GM18907 (cell line): ENCODE measurements around the gene WNT11.

ENCODE experiments used
- ATAC-seq: cut with Tn5 transposase; IDR thresholded peaks from one replicate; pipeline ENCODE4 v1.9.1; 2021; ENCODE audit warnings: mild to moderate bottlenecking, moderate library complexity; ENCODE audit not compliant: unreplicated experiment

The WNT11 gene

GRCh38 chr11:76219243-76219642, 12.9 kb upstream of the WNT11 start:
- no peak for ATAC-seq

- ATAC-seq = no peak
Observed at GRCh38 chr11:76218449-76219178, 12.3 kb upstream of the WNT11 start.

- ATAC-seq = no peak
Observed at GRCh38 chr11:76217653-76218160, 11.4 kb upstream of the WNT11 start.

- ATAC-seq = no peak
Observed at GRCh38 chr11:76216536-76217325, 10.4 kb upstream of the WNT11 start.

- no peak for ATAC-seq
Observed at GRCh38 chr11:76215941-76216340, 9.6 kb upstream of the WNT11 start.

GRCh38 chr11:76214968-76215548, 8.8 kb upstream of the WNT11 start:
- ATAC-seq = no peak

- ATAC-seq = no peak
Observed at GRCh38 chr11:76214186-76214585, 7.9 kb upstream of the WNT11 start.

GRCh38 chr11:76212086-76213035, 6.1 kb upstream of the WNT11 start:
- ATAC-seq = no peak

- no peak for ATAC-seq
Observed at GRCh38 chr11:76210931-76211851, 4.9 kb upstream of the WNT11 start.

DNA sequence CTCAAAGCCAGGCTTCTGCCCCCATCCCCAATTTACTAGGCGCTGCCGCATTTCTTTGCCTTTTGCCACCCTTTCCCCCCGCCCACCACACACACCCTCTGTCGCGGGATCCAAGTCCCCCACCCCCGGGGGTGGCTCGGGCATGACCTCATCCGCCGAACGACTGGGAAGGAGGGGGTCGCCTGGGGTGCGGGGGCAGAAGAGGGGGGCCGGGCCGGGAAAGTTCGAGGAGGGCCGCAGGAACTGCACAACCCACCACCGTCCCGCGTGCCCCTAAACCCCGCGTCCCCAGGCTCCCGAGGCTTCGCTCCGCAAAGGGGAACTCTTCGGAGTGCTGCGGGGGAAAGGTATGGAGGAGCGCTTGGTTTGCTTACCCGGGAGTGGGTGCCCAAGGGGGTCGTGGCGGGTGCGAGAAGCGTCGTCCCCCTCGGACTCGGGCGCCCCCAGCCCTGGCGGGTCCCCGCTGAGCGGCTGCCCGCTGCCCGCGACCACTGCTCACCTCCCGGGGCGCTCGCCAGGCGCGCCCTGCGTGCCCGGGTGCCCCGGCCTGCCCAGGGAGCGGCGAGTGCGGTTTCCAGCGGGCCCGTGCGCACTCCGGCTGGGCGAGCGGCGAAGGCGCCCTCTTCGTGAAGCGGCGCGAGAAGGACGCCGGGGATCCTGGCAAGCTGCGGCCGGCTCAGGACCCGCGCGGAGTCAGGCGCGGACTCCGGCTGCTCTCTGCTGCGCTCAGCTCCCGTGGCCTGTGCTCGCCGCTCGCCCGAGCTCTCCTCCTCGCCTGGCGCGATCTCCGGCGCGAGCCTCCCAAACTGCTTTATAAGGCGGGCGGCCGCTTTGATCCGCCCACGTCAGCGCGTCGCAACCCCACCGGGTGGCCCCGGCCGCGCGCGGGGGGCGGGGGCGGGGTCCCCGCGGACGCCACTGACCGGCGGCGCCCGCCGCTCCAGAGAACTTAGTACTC, 4.0 kb upstream of the WNT11 start:
- no peak for ATAC-seq

- ATAC-seq = no peak
Observed at GRCh38 chr11:76209375-76209972, 3.2 kb upstream of the WNT11 start.

GRCh38 chr11:76208438-76209374, 2.4 kb upstream of the WNT11 start:
- ATAC-seq = no peak

- peak; percentile 53 for ATAC-seq
Observed at GRCh38 chr11:76207642-76208401, 1.5 kb upstream of the WNT11 start.

- no peak for ATAC-seq
Observed at GRCh38 chr11:76206077-76206326, 300 bp downstream of the WNT11 start.

DNA sequence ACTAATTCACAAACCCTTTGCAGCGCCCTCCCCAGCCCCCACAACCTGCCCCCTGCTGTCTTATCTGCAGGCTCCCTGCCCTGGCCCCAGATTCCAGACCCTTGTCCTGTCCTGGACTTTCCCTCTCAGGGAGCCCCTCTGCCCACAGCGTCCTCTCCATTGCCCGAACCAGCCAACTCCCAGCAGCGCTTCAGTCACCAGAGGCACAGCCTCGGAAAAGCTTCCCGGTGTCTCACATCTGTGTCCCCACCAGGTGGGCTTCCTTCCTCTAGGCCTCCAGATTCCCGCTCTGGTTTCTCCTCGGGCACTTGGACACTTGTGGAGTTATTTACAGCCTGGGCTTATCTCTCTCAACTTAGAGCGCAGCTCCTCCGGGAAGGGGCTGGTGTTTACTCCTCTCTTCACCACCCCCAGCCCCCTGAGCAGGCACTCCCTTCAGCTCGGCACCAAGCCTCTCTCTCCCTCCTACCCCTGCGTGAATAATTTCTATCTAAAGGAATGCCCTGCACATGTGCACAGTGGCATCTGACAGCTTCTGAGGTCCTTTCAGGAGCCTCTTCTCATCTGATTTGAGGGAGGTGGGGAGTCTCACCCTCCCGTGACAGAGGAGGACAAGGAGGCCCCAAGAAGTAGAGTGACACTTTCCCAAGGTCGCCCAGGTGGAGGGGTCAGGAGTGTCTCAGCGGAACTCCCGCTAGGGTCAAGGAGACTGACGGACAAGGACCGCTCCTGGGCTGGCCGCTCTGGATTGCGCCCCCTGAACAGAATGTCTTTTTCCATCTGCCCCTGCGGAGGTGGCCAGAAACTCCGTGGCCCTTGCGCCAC, 838 bp downstream of the WNT11 start:
- no peak for ATAC-seq

DNA sequence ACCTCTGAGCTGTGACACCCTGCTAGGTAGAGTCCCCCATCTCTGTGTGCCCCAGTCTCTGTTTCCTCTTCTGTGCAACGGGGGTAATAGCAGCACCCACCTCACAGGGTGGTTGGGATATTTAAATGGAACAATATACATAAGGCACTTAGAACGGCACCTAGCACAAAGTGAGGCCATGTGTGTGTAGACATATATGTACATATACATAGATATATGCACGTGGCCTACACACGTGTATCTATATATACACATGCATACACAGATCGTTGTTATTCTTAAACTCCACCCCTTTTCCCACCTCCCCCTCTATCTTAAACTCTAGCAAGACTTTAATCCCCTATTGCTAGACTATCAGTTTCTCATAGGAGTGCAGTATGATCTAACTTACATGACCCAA, 2.4 kb downstream of the WNT11 start:
- ATAC-seq = no peak
